CD14-positive monocyte (primary cell): ENCODE measurements around the gene STIL. TPM values are rescaled to one million over a fixed set of nuclear protein-coding genes. Genes with fewer than 3 reads are reported as not detected.

ENCODE experiments used
- DNase-seq, 3 donors: peaks; one replicate each; pipeline ENCODE4 v3.0.0-alpha.2; 2011 to 2022
- H2AFZ ChIP-seq: 2 replicates; pipeline ENCODE4 v1.6.0; 2012; ENCODE audit warnings: mild to moderate bottlenecking, low read depth, low read length, inconsistent platforms; ENCODE audit not compliant: insufficient read depth, poor library complexity, severe bottlenecking
- H3K27ac ChIP-seq, 2 donors: 1 replicate in 1 of 2; 2 replicates in 1 of 2; pipeline ENCODE4 v1.5.1; 2012 to 2013; ENCODE audit warnings: low read length in 2 of 2, control low read depth in 1 of 2, inconsistent platforms in 1 of 2, low read depth in 1 of 2, mild to moderate bottlenecking in 1 of 2
- H3K27me3 ChIP-seq, 2 donors: one replicate each; pipeline versions ENCODE4 v1.6.0 to v1.6.1; 2011 to 2013; ENCODE audit warnings: low read length in 2 of 2; ENCODE audit not compliant: control insufficient read depth in 2 of 2, insufficient read depth in 2 of 2
- H3K36me3 ChIP-seq, 2 donors: replicated peaks in 1 of 2; 1 replicate in 1 of 2; 2 replicates in 1 of 2; pipeline versions ENCODE4 v1.5.1 to v1.6.1; 2012 to 2013; ENCODE audit warnings: low read length in 2 of 2, control low read depth in 1 of 2, inconsistent platforms in 1 of 2, mild to moderate bottlenecking in 1 of 2; ENCODE audit not compliant: insufficient read depth in 2 of 2, control insufficient read depth in 1 of 2
- H3K4me1 ChIP-seq, 2 donors: 1 replicate in 1 of 2; 2 replicates in 1 of 2; pipeline versions ENCODE4 v1.5.1 to v1.6.1; 2012 to 2013; ENCODE audit warnings: low read length in 2 of 2, control low read depth in 1 of 2, inconsistent platforms in 1 of 2, mild to moderate bottlenecking in 1 of 2, moderate library complexity in 1 of 2; ENCODE audit not compliant: insufficient read depth in 2 of 2, control insufficient read depth in 1 of 2
- H3K4me2 ChIP-seq: replicated peaks from 2 replicates; pipeline ENCODE3; 2012; ENCODE audit warnings: low read length, moderate library complexity, mild to moderate bottlenecking; ENCODE audit not compliant: poor library complexity, severe bottlenecking; ENCODE audit errors: extremely low read depth
- H3K4me3 ChIP-seq, 3 experiments: fragments of 200-600 bp in 1 of 3; sonication (generic) in 1 of 3; replicated peaks in 1 of 3; 1 replicate in 2 of 3; 2 replicates in 1 of 3; pipeline ENCODE4 v1.5.1; 2011 to 2013; ENCODE audit warnings: low read length in 3 of 3, mild to moderate bottlenecking in 3 of 3, control low read depth in 2 of 3, low read depth in 2 of 3, inconsistent platforms in 1 of 3, moderate library complexity in 1 of 3
- H3K79me2 ChIP-seq: 2 replicates; pipeline ENCODE4 v1.6.0; 2012; ENCODE audit warnings: mild to moderate bottlenecking, control low read depth, inconsistent platforms, low read length, moderate library complexity; ENCODE audit not compliant: insufficient read depth
- H3K9ac ChIP-seq: 2 replicates; pipeline ENCODE4 v1.6.0; 2017; ENCODE audit warnings: low read length, mild to moderate bottlenecking; ENCODE audit not compliant: insufficient read depth, poor library complexity, severe bottlenecking
- H3K9me3 ChIP-seq, 2 donors: replicated peaks in 1 of 2; 1 replicate in 1 of 2; 2 replicates in 1 of 2; pipeline versions ENCODE4 v1.5.1 to v1.6.1; 2012 to 2013; ENCODE audit warnings: low read length in 2 of 2, control low read depth in 1 of 2; ENCODE audit not compliant: control insufficient read depth in 1 of 2, insufficient read depth in 1 of 2
- H4K20me1 ChIP-seq: 2 replicates; pipeline ENCODE4 v1.6.0; 2012; ENCODE audit warnings: mild to moderate bottlenecking, low read length, control low read depth, moderate library complexity; ENCODE audit not compliant: insufficient read depth
- H3K27ac Mint-ChIP-seq, 7 donors: one replicate each; pipeline ENCODE4 v1.8.0; 2020; ENCODE audit warnings: mild to moderate bottlenecking in 7 of 7, mixed read lengths in 7 of 7, moderate library complexity in 6 of 7, inconsistent platforms in 2 of 7
- H3K27me3 Mint-ChIP-seq, 3 donors: one replicate each; pipeline ENCODE4 v1.8.0; 2021 to 2022; ENCODE audit warnings: low read depth in 3 of 3, mild to moderate bottlenecking in 3 of 3, mixed read lengths in 3 of 3, moderate library complexity in 3 of 3, inconsistent platforms in 1 of 3
- H3K36me3 Mint-ChIP-seq, 2 donors: one replicate each; pipeline ENCODE4 v1.8.0; 2020; ENCODE audit warnings: mixed read lengths in 2 of 2, inconsistent platforms in 1 of 2, mild to moderate bottlenecking in 1 of 2
- H3K4me1 Mint-ChIP-seq: one replicate; pipeline ENCODE4 v1.8.0; 2020; ENCODE audit warnings: mild to moderate bottlenecking, mixed read lengths
- H3K4me3 Mint-ChIP-seq, 2 donors: one replicate each; pipeline ENCODE4 v1.8.0; 2020; ENCODE audit warnings: mild to moderate bottlenecking in 2 of 2, mixed read lengths in 2 of 2, moderate library complexity in 1 of 2
- H3K9me3 Mint-ChIP-seq, 7 donors: one replicate each; pipeline ENCODE4 v1.8.0; 2020 to 2022; ENCODE audit warnings: mixed read lengths in 7 of 7, mild to moderate bottlenecking in 6 of 7, moderate library complexity in 6 of 7, inconsistent platforms in 2 of 7
- WGBS: methylation state at CpG from one replicate; pipeline ENCODE4 v1.1.5; 2013; ENCODE audit warnings: missing lambda C conversion rate; ENCODE audit not compliant: insufficient coverage; 5-methylcytosine and 5-hydroxymethylcytosine counted together
- intact Hi-C, 2 donors: fragments of 100-400 bp; cut with micrococcal nuclease; formaldehyde crosslinking; loops; one replicate each; pipeline versions ENCODE4 v1.15.0 to v1.15.1; 2023
- polyA plus RNA-seq, 3 donors: library from polyadenylated mRNA; depleted of rRNA in 1 of 3; unstranded in 2 of 3; stranded (reverse) in 1 of 3; fragments of 300-500 nt in 2 of 3; fragments of >200 nt in 1 of 3; fragmentation: Illumina TruSeq in 2 of 3; gene quantifications; 1 replicate in 2 of 3; 2 replicates in 1 of 3; pipeline ENCODE4 v1.2.3, GENCODE V29; 2012 to 2021
- TF ChIP-seq, protein P1 (sequence below): fragments of 200-600 bp; IDR thresholded peaks from one replicate; pipeline ENCODE4 v1.8.0; 2022; ENCODE audit warnings: antibody characterized with exemption, mild to moderate bottlenecking

The STIL gene
- polyA plus RNA-seq, 3 donors = 0.16 to 0.31 (median 0.27) TPM

- Mint-ChIP-seq H3K9me3 (no peaks in the 10 kb centered on the region), H3K27me3 (peaks cover 22 to 25% (median 22%) of the 10 kb centered on the region in 3 donors)
These were observed 72.5 kb downstream of the STIL start for GRCh38 chr1:47241114-47242113.

DNA sequence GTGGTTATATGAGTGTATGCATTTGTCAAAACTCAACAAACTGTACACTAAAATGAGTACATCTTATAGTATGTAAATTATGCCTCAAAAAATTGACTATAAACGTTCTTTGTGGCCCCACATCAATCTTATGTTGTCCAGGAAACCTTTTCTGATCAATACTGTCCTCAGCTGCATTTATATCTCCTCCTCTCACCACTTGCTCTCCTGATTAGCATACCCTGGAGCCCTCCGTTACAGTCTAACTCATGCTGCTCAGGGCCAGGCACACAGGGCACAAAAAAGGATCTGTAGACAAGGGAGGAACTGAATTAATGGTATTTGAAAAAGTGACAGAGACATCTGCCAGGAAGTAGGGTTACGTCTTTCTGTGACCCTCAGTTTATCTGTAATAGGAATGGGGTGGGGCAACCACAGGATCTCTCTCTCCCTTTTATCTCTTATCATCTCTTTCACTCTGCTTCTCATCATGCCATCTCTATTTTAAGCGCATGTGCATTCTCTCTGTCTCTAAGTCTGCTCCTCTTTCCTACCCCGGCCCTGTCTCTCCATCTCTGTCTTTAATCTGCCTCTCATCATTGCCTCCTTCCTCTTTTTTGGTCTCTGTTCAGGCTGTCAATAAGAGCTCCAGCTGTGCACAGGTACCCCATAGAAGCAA, 74.9 kb downstream of the STIL start:
- Histone ChIP-seq H3K36me3 (no peaks in the 10 kb centered on the region), H3K79me2 (no peaks in the 10 kb centered on the region), H2AFZ (no peak overlapping the region), H4K20me1 (no peaks in the 10 kb centered on the region), H3K9me3 (peaks cover 0 to under 1% of the 10 kb centered on the region in 2 donors), H3K9ac (no peak overlapping the region), H3K4me2 (no peak overlapping the region), H3K4me3 (no peak overlapping the region), H3K27me3 (peaks cover 13 to 34% of the 10 kb centered on the region in 2 donors), H3K27ac (no peak overlapping the region), H3K4me1 (peaks cover 6 to 8% of the 10 kb centered on the region in 2 donors)
- WGBS = 60% methylated on average over 2 of the region's 5 CpGs
- Mint-ChIP-seq H3K27ac (no peak overlapping the region), H3K36me3 (peaks cover 0 to 4% of the 10 kb centered on the region in 2 donors), H3K27me3 (peaks cover 31 to 49% (median 40%) of the 10 kb centered on the region in 3 donors), H3K4me3 (peak overlapping the region in 1 of 2 donors; percentile 14), H3K9me3 (peaks cover 0 to 5% (median 0%) of the 10 kb centered on the region in 7 donors), H3K4me1 (peaks cover 11% of the 10 kb centered on the region)
- TF ChIP-seq, protein P1, sequence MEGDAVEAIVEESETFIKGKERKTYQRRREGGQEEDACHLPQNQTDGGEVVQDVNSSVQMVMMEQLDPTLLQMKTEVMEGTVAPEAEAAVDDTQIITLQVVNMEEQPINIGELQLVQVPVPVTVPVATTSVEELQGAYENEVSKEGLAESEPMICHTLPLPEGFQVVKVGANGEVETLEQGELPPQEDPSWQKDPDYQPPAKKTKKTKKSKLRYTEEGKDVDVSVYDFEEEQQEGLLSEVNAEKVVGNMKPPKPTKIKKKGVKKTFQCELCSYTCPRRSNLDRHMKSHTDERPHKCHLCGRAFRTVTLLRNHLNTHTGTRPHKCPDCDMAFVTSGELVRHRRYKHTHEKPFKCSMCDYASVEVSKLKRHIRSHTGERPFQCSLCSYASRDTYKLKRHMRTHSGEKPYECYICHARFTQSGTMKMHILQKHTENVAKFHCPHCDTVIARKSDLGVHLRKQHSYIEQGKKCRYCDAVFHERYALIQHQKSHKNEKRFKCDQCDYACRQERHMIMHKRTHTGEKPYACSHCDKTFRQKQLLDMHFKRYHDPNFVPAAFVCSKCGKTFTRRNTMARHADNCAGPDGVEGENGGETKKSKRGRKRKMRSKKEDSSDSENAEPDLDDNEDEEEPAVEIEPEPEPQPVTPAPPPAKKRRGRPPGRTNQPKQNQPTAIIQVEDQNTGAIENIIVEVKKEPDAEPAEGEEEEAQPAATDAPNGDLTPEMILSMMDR = no peak
- no peak for DNase-seq
- intact Hi-C loops = no loop called here

More at GRCh38 chr1:47241114-47242113, 72.5 kb downstream of the STIL start:
- no peaks in the 10 kb centered on the region for H3K36me3 Mint-ChIP-seq
- Histone ChIP-seq H3K9ac (no peak overlapping the region), H3K4me2 (no peak overlapping the region), H3K79me2 (no peaks in the 10 kb centered on the region), H4K20me1 (no peaks in the 10 kb centered on the region), H3K4me1 (no peaks in the 10 kb centered on the region), H3K9me3 (no peaks in the 10 kb centered on the region), H2AFZ (no peak overlapping the region), H3K4me3 (no peak overlapping the region), H3K27me3 (peaks cover 0 to 11% of the 10 kb centered on the region in 2 donors), H3K27ac (no peak overlapping the region), H3K36me3 (no peaks in the 10 kb centered on the region)
- DNase-seq = no peak
- H3K4me1 Mint-ChIP-seq = peaks cover 6% of the 10 kb centered on the region
- no peak overlapping the region for H3K4me3 Mint-ChIP-seq
- intact Hi-C loops = no loop called here
- 86% methylated on average over 5 of the region's 11 CpGs for WGBS
- H3K27ac Mint-ChIP-seq = no peak overlapping the region
- TF ChIP-seq, protein P1 = no peak
